Type B pancreatic cell (in vitro differentiated cells): ENCODE data around the gene MSRB1. TPM values are rescaled to one million over a fixed set of nuclear protein-coding genes. Genes with fewer than 3 reads are reported as not detected.
A peak's percentile ranks its signal among the peaks of the same experiment; 100 is the strongest.

Experiments
- DNase-seq: peaks from one replicate; pipeline ENCODE4 v3.0.0; 2021; ENCODE audit warnings: mixed read lengths; ENCODE audit not compliant: unreplicated experiment; ENCODE audit errors: extremely low spot score
- H3K27ac Mint-ChIP-seq: 2 replicates; pipeline ENCODE4 v1.8.0; 2021; ENCODE audit warnings: mild to moderate bottlenecking, mixed read lengths
- H3K27me3 Mint-ChIP-seq: 2 replicates; pipeline ENCODE4 v1.8.0; 2021; ENCODE audit warnings: mixed read lengths
- H3K36me3 Mint-ChIP-seq: 2 replicates; pipeline ENCODE4 v1.8.0; 2021; ENCODE audit warnings: mixed read lengths
- H3K4me1 Mint-ChIP-seq: one replicate; pipeline ENCODE4 v1.8.0; 2021; ENCODE audit warnings: mixed read lengths; ENCODE audit not compliant: unreplicated experiment
- H3K4me3 Mint-ChIP-seq: 2 replicates; pipeline ENCODE4 v1.8.0; 2021; ENCODE audit warnings: mild to moderate bottlenecking, mixed read lengths
- H3K9me3 Mint-ChIP-seq: 2 replicates; pipeline ENCODE4 v1.8.0; 2021; ENCODE audit warnings: mixed read lengths
- total RNA-seq: library from RNA; stranded (reverse); gene quantifications from 2 replicates; pipeline ENCODE4 v1.2.1, GENCODE V29; 2021; ENCODE audit warnings: low replicate concordance
- TF ChIP-seq, protein P1 (sequence below): fragments of 200-600 bp; sonication (generic); conservative IDR thresholded peaks from 2 replicates; pipeline ENCODE4 v1.5.0; 2021; ENCODE audit warnings: antibody characterized with exemption, mild to moderate bottlenecking

Gene MSRB1
- total RNA-seq, 1 donor from 2014 or later = 34.8 TPM

- Mint-ChIP-seq H3K27me3 (peaks cover 73% of the 10 kb centered on the region), H3K4me3 (peak within 1 kb of the TSS; percentile 66), H3K27ac (no peak within 1 kb of the TSS), H3K36me3 (no peaks in the 10 kb centered on the region), H3K4me1 (peaks cover 9% of the 10 kb centered on the region), H3K9me3 (no peaks in the 10 kb centered on the region)
- no peak for DNase-seq
- TF ChIP-seq, protein P1, sequence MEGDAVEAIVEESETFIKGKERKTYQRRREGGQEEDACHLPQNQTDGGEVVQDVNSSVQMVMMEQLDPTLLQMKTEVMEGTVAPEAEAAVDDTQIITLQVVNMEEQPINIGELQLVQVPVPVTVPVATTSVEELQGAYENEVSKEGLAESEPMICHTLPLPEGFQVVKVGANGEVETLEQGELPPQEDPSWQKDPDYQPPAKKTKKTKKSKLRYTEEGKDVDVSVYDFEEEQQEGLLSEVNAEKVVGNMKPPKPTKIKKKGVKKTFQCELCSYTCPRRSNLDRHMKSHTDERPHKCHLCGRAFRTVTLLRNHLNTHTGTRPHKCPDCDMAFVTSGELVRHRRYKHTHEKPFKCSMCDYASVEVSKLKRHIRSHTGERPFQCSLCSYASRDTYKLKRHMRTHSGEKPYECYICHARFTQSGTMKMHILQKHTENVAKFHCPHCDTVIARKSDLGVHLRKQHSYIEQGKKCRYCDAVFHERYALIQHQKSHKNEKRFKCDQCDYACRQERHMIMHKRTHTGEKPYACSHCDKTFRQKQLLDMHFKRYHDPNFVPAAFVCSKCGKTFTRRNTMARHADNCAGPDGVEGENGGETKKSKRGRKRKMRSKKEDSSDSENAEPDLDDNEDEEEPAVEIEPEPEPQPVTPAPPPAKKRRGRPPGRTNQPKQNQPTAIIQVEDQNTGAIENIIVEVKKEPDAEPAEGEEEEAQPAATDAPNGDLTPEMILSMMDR = no peak
Observed at GRCh38 chr16:1918351-1919326, 24.4 kb downstream of the MSRB1 start, which contains the start of gene HS3ST6. Gene HS3ST6, minus strand, starts transcription at chr16:1918415. Its CDS starts 92 bp downstream, at chr16:1918323.

DNA sequence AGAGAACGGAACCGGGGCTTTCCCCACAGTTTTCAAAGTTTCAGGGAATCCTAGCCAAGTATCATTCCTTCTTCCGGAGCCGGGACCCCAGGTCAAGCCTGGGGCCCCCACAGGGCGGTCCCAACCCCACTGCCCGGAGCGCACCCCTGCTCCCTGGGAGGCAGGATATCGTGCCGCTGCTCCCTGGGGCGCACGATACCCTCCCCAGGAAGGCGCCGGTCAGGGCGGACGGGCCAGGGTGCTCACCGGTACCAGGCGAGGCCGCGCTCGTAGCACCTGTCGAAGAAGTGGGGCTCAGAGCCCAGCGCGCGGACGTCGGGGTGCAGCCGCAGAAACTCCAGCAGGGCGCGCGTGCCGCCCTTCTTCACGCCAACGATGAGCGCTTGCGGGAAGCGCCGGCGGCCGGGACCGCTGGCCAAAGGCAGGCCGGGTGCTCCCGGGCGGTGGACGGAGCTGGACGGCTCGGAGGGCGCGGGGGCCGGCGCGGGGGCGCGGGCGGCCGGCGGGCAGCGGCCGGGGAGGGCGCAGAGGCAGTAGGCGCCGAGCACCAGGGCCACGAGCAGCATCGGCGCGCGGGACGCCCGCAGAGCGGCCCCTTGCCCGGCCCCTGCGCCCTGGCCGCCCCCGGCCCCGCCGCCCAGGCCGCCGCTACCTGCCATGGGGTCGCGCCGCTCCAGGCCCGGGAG is 25.2 kb downstream of the MSRB1 start:
- H3K4me3 Mint-ChIP-seq = peak overlapping the region; percentile 66
- no peaks in the 10 kb centered on the region for H3K36me3 Mint-ChIP-seq
- H3K4me1 Mint-ChIP-seq = peaks cover 9% of the 10 kb centered on the region
- no peak for DNase-seq
- no peak overlapping the region for H3K27ac Mint-ChIP-seq
- peaks cover 65% of the 10 kb centered on the region for H3K27me3 Mint-ChIP-seq
- TF ChIP-seq, protein P1 = no peak
- no peaks in the 10 kb centered on the region for H3K9me3 Mint-ChIP-seq

DNA sequence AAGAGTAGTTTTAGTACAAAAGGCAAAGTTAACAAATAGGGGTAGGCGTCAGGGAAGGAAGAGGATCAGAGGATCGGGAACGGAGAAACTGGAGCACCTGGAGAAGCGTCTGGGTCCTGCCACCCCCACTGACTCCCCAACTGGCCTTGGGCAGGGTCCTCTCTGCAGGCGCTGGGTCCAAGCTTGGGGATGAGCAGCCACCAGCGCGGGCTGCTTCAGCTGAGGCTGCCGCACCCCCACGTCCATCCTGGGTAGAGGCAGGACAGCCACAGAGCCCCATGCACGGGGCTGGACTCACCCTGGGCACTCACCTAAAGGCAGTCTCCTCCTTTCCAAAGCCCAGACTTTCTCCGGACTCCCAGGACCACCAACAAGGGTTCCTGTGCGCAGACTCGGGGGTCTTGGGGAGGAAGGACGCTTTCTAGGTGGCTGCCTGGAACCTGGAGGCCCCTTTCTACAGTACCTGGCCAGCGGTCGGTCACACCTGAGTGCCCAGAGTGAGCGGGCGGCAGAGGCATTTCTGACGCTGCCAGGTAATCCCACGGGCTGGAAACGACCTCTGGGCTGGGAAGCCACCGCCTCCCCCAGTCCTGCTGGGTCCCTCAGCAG is 25.8 kb downstream of the MSRB1 start:
- H3K4me1 Mint-ChIP-seq = peaks cover 9% of the 10 kb centered on the region
- peaks cover 60% of the 10 kb centered on the region for H3K27me3 Mint-ChIP-seq
- H3K27ac Mint-ChIP-seq = no peak overlapping the region
- H3K36me3 Mint-ChIP-seq = no peaks in the 10 kb centered on the region
- TF ChIP-seq, protein P1 = no peak
- H3K4me3 Mint-ChIP-seq = peak overlapping the region; percentile 66
- H3K9me3 Mint-ChIP-seq = no peaks in the 10 kb centered on the region
- no peak for DNase-seq

DNA sequence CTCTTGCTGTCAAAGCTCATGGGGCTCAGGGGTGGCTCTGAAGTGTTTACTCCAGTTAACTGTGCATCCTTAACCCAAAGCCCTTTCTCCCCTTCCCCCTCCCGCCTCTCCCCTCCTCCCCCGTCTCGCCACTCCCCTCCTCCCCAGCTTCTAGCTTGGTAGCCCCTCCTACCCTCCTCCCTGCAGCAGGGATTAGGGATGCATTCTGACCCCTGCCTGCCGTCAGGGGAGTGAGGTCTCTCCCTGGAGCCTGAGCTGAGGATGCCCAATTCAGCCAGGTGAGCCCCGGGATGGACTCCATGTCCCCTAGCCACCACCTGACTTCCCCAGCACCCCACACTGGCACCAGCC is 26.4 kb downstream of the MSRB1 start:
- DNase-seq = no peak
- no peaks in the 10 kb centered on the region for H3K36me3 Mint-ChIP-seq
- H3K4me1 Mint-ChIP-seq = peaks cover 9% of the 10 kb centered on the region
- peaks cover 57% of the 10 kb centered on the region for H3K27me3 Mint-ChIP-seq
- TF ChIP-seq, protein P1 = no peak
- H3K9me3 Mint-ChIP-seq = no peaks in the 10 kb centered on the region
- H3K27ac Mint-ChIP-seq = no peak overlapping the region
- H3K4me3 Mint-ChIP-seq = peak overlapping the region; percentile 63

GRCh38 chr16:1915732-1916639 is 27.0 kb downstream of the MSRB1 start:
- no peak overlapping the region for H3K4me3 Mint-ChIP-seq
- DNase-seq = no peak
- no peaks in the 10 kb centered on the region for H3K9me3 Mint-ChIP-seq
- TF ChIP-seq, protein P1 = no peak
- H3K27ac Mint-ChIP-seq = no peak overlapping the region
- no peaks in the 10 kb centered on the region for H3K36me3 Mint-ChIP-seq
- H3K4me1 Mint-ChIP-seq = peaks cover 5% of the 10 kb centered on the region
- H3K27me3 Mint-ChIP-seq = peaks cover 51% of the 10 kb centered on the region
